Left lung (tissue), 10 donors: ENCODE measurements around the gene CCT5. TPM values are rescaled to one million over a fixed set of nuclear protein-coding genes. Genes with fewer than 3 reads are reported as not detected.
A peak's percentile ranks its signal among the peaks of the same experiment; 100 is the strongest.
"Not testable (repeated sequence)": the region's sequence is repeated elsewhere in the genome, so short reads cannot be mapped to it uniquely, and the experiment has no call there.

Source experiments
- ATAC-seq: fragments of 200-7000 bp; cut with Tn5 transposase; one replicate; pipeline ENCODE4 v1.9.1; 2020; ENCODE audit warnings: moderate library complexity
- DNase-seq, 4 donors: peaks; one replicate each; pipeline ENCODE4 v3.0.0-alpha.2; 2013 to 2020
- H3K27ac ChIP-seq, 2 donors: fragments of 200-600 bp; sonication (generic) in 1 of 2; one replicate each; pipeline versions ENCODE4 v1.5.0 to v1.8.0; 2020 to 2021
- H3K27me3 ChIP-seq, 2 donors: fragments of 200-600 bp; sonication (generic) in 1 of 2; one replicate each; pipeline versions ENCODE4 v1.5.0 to v1.8.0; 2020 to 2021
- H3K36me3 ChIP-seq, 2 donors: fragments of 200-600 bp; sonication (generic) in 1 of 2; one replicate each; pipeline versions ENCODE4 v1.5.0 to v1.8.0; 2020 to 2021
- H3K4me1 ChIP-seq, 2 donors: fragments of 200-600 bp; one replicate each; pipeline ENCODE4 v1.8.0; 2021
- H3K4me3 ChIP-seq, 2 donors: fragments of 200-600 bp; sonication (generic) in 1 of 2; one replicate each; pipeline versions ENCODE4 v1.5.0 to v1.8.0; 2020 to 2021; ENCODE audit warnings: mild to moderate bottlenecking in 1 of 2
- H3K9me3 ChIP-seq, 2 donors: fragments of 200-600 bp; sonication (generic) in 1 of 2; one replicate each; pipeline versions ENCODE4 v1.5.0 to v1.8.0; 2020 to 2021
- intact Hi-C, 2 donors: fragments of 100-400 bp; cut with DNase I; formaldehyde crosslinking; loops; one replicate each; pipeline versions ENCODE4 v1.11.2 to v1.14.2; 2022
- polyA plus RNA-seq, 6 donors: library from polyadenylated mRNA; unstranded; fragments of 120-200 nt; gene quantifications; one replicate each; pipeline ENCODE4 v1.2.1, GENCODE V29; 2013; ENCODE audit not compliant: insufficient read length in 6 of 6
- total RNA-seq, 2 donors: library from RNA; stranded (reverse); fragmentation: NEBNext Ultra II Directional; extraction: Animal tissue kit (Norgen Biotek cat#: 25700); gene quantifications; one replicate each; pipeline ENCODE4 v1.2.1, GENCODE V29; 2021
- TF ChIP-seq, protein P1 (sequence below), 2 donors: fragments of 200-600 bp; sonication (generic) in 1 of 2; IDR thresholded peaks; one replicate each; pipeline versions ENCODE4 v1.5.0 to v1.8.0; 2021; ENCODE audit warnings: antibody characterized with exemption in 2 of 2
- donor health status: DM: no; HTN: yes; CAD: no.
- donor health status: DM: no; HTN: no; CAD: no.

The CCT5 gene
- total and polyA plus RNA-seq, 8 donors, result 127 to 219 (median 197) TPM

GRCh38 chr5:10272053-10272874 is 22.2 kb downstream of the CCT5 start:
- no peak overlapping the region for H3K4me3 ChIP-seq
- DNase-seq, result no peak
- H3K9me3 ChIP-seq, result no peaks in the 10 kb centered on the region
- H3K36me3 ChIP-seq, result no peaks in the 10 kb centered on the region
- no peak overlapping the region for H3K27ac ChIP-seq
- intact Hi-C loops, result no loop called here
- no peak for ATAC-seq
- no peaks in the 10 kb centered on the region for H3K27me3 ChIP-seq
- TF ChIP-seq, protein P1, sequence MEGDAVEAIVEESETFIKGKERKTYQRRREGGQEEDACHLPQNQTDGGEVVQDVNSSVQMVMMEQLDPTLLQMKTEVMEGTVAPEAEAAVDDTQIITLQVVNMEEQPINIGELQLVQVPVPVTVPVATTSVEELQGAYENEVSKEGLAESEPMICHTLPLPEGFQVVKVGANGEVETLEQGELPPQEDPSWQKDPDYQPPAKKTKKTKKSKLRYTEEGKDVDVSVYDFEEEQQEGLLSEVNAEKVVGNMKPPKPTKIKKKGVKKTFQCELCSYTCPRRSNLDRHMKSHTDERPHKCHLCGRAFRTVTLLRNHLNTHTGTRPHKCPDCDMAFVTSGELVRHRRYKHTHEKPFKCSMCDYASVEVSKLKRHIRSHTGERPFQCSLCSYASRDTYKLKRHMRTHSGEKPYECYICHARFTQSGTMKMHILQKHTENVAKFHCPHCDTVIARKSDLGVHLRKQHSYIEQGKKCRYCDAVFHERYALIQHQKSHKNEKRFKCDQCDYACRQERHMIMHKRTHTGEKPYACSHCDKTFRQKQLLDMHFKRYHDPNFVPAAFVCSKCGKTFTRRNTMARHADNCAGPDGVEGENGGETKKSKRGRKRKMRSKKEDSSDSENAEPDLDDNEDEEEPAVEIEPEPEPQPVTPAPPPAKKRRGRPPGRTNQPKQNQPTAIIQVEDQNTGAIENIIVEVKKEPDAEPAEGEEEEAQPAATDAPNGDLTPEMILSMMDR (IDR thresholded peaks at IDR 0.05), result no peak
- peaks cover 0 to 4% of the 10 kb centered on the region in 2 donors for H3K4me1 ChIP-seq

DNA sequence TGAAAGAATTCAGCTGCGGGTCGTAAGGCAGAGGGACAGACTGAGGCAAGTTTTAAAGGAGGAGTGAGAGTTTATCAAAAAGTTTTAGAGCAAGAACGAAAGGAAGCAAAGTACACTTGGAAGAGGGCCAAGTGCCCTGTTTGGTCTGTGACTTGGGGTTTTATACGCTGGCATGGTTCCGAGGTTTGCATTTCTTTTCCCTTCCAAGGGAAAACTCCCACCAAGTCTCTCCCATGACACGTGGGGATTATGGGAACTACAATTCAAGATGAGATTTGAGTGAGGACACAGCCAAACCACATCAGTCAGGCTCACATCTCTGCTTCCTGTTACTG is 22.8 kb downstream of the CCT5 start:
- H3K27me3 ChIP-seq, ATAC-seq, intact Hi-C loops, H3K9me3 ChIP-seq, DNase-seq, H3K4me3 ChIP-seq, H3K27ac ChIP-seq, H3K4me1 ChIP-seq, H3K36me3 ChIP-seq: not testable (repeated sequence)

DNA sequence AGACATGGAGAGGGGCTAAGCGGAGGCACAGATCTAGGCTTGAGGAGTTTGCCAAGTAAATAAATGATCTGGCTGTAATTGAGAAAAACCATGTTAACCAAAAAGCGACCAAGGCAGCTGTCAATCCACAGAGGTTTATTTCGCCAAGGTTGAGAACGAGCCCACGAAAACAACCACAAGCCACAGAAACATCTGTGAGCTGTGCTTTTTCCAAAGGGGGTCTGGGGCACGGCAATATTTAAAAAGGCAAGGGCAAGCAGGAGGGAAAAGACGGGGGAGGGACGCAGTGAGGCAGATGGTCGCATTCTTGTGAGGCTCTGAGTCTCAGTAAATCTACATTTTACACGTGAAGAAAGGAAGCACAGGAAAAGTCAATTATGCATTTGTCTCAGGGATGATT is 25.4 kb downstream of the CCT5 start:
- H3K27ac ChIP-seq, result no peak overlapping the region
- ATAC-seq (no peak), DNase-seq (no peak)
- H3K4me1 ChIP-seq, result no peaks in the 10 kb centered on the region
- H3K4me3 ChIP-seq, result no peak overlapping the region
- TF ChIP-seq, protein P1 (IDR thresholded peaks at IDR 0.05), result no peak
- no peaks in the 10 kb centered on the region for H3K36me3 ChIP-seq
- intact Hi-C loops, result no loop called here
- H3K9me3 ChIP-seq, result no peaks in the 10 kb centered on the region
- no peaks in the 10 kb centered on the region for H3K27me3 ChIP-seq

DNA sequence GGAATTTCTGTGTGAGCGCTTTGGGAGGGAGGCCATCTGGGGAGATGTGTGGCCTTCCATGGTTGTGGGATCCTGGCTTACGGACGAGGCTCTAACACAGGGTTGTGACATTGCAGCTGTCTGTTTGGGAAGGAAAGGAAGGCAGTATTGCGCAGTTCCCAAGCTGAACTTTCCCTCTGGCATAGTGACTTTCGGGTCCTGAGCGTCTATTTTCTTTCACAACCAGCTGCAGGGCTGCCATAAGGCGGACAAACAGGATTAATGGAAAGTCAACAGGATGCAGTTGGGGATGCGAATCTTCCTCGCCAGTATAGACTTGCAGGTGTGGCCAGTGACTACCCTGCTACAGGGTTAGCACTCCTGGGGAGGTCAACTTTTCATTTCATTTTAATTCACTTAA is 25.9 kb downstream of the CCT5 start:
- intact Hi-C loops, result no loop called here
- no peak overlapping the region for H3K4me3 ChIP-seq
- H3K36me3 ChIP-seq, result no peaks in the 10 kb centered on the region
- H3K27ac ChIP-seq, result no peak overlapping the region
- no peaks in the 10 kb centered on the region for H3K27me3 ChIP-seq
- H3K9me3 ChIP-seq, result no peaks in the 10 kb centered on the region
- peak in 2 of 4 donors; percentile 18 to 50 for DNase-seq
- ATAC-seq, result peak; percentile 32
- TF ChIP-seq, protein P1 (IDR thresholded peaks at IDR 0.05), result no peak
- H3K4me1 ChIP-seq, result no peaks in the 10 kb centered on the region

DNA sequence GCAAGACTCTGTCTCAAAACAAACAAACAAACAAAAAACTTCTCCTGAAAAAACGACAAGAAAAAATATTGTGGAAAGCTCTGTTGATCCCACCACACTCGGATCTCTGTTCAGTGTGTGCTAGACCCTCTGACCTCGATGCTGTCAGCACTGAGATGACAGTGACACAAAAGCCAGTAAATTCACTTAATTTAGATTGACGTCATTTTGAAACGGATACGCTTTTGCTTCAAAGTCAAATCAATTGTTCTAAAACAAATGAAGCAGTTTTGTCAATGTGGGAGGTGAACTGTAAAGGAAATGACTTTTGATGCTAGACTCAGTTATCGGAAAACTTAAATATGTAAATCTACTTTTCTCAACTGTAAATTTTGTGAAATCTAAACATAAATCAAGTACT is 26.6 kb downstream of the CCT5 start:
- ATAC-seq (no peak), DNase-seq (no peak)
- intact Hi-C loops, result no loop called here
- Histone ChIP-seq H3K27me3 (no peaks in the 10 kb centered on the region), H3K4me3 (no peak overlapping the region), H3K9me3 (no peaks in the 10 kb centered on the region), H3K4me1 (no peaks in the 10 kb centered on the region), H3K27ac (no peak overlapping the region), H3K36me3 (no peaks in the 10 kb centered on the region)
- TF ChIP-seq, protein P1 (IDR thresholded peaks at IDR 0.05), result no peak
